GM11168 (cell line): Measurements from ENCODE around the gene JMJD1C.
"Not testable (repeated sequence)": the region's sequence is repeated elsewhere in the genome, so short reads cannot be mapped to it uniquely, and the experiment has no call there.

Experiments used
- in situ Hi-C: fragments of 300-500 bp; cut with MboI; formaldehyde crosslinking; loops from one replicate; pipeline ENCODE4 v1.12.0; 2022; ENCODE audit warnings: low sequenced_read_pairs; ENCODE audit not compliant: unreplicated experiment

The JMJD1C gene

DNA sequence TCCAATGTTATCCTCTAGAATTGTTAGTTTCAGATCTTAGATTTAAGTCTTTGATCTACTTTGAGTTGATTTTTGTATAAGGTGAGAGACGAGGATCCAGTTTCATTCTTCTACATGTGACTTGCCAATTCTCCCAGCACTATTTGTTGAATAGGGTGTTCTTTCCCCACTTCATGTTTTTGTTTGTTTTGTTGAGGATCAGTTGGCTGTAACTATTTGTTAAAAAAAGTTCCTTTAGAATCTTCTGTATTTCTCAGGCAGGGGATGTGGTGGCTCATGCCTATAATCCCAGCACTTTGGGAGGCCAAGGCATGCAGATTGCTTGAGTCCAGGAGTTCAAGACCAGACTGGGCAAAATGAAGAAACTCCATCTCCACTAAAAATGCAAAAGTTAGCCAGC, 151.8 kb downstream of the JMJD1C start:
- in situ Hi-C loops: no loop called here

DNA sequence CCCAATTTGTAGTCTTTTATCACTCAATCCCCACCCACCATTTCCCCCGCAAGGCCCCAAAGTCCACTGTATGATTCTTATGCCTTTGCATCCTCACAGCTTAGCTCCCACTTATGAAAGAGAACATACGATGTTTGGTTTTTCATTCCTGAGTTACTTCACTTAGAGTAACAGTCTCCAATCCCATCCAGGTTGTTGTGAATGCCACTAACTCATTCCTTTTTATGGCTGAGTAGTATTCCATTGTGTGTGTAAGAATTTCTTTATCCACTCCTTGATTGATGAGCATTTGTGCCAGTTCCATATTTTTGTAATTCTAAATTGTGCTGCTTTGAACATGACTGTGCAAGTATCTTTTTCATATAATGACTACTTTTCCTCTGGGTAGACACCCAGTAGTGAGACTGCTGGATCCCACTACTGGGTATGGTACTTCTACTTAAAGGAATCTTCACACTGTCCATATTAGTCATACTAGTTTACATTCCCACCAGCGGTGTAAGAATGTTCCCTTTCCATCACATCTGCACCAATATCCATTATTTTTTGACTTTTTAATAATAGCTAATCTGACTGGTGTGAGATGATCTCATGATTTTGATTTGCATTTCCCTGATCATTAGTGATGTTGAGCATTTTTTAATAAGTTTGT, 152.6 kb downstream of the JMJD1C start:
- in situ Hi-C loops: no loop called here

DNA sequence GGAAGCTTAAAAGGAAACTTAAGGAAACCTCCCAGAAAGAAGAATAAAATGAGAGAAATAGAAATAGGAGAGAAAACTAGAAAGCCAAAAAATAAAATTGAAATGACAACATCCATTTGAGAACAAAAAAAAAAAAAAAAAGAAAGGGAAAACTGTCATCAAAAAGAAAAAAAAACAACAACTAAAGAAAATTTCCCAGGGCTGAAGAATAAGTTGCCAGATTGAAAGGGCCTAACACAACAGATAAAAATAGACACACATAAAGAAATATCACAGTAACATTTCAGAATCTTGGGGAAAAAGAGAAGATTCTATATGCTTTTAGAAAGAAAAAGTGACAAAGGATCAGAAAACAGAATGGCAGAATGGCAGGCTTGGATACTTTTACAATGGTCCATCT, 157.1 kb downstream of the JMJD1C start:
- in situ Hi-C loops: no loop called here

DNA sequence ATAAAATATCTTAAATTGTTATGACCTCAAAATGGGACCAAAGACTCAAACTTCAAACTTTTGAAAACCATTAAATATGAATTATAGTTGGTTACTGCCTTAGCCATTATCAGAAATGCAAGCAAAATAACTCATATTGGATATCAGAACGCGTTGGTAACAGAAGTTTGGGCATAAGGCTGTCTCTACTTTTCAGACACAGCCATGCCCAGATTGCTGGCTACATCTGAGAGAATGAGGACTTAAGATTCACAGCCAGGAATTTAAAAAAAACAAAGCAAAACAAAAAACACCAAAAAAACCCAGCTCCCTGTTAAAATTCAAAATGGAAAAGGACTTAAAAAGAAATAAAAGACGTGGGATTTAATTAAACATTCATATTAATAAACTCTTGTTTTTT, 161.6 kb downstream of the JMJD1C start:
- in situ Hi-C loops: no loop called here

DNA sequence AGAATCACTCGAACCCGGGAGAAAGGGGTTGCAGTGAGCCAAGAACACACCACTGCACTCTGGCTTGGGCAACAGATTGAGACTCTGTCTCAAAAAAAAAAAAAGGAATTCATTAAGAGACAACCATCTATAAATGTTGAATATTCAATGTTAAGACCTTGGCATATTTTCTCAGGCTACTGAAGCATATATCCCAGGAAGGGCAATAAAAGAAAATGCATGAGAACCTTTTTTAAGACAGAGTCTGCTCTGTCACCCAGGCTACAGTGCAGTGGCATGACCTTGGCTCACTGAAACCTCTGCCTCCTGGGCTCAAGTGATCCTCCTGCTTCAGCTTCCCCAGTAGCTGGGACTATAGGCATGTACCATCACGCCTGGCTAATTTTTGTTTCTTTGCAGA, 165.0 kb downstream of the JMJD1C start:
- in situ Hi-C loops: no loop called here

DNA sequence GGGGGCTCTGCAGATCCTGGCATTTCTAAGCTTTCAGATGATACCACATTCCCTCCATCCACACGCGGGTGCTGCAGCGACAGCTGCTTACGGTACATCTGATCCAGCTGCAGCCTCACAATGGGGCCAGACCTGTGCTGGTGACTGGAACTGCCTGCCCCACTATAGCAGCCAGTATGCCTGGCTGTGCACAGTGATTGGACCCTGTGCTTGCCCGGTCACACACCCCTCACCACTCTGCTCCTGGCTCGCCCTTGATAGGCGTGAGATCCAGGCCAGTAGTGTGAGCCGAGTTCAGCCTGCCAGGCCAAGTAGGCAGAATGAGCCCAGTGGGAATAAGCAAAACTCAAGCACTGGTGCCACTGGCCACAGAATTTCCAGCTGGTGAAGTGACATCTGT, 167.8 kb downstream of the JMJD1C start:
- in situ Hi-C loops: no loop called here

DNA sequence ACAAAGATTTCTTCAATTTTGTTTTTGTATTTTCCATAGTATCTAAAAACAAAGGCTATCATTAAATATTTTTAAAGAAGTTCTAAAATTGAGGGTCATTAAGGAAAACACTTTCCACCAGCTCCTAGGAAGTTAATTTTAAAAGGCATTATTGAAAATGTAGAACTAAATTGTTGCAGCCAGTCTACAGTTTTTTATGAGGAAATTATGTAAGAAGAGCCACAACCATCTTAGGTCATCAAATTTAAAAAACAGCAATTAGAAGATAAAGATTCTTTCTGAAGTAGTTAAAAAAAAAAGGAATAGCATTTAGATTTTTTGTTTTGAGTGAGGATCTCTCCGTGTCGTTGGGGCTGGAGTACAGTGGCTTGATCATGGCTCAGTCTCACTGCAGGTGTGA, 171.0 kb downstream of the JMJD1C start:
- in situ Hi-C loops: no loop called here

DNA sequence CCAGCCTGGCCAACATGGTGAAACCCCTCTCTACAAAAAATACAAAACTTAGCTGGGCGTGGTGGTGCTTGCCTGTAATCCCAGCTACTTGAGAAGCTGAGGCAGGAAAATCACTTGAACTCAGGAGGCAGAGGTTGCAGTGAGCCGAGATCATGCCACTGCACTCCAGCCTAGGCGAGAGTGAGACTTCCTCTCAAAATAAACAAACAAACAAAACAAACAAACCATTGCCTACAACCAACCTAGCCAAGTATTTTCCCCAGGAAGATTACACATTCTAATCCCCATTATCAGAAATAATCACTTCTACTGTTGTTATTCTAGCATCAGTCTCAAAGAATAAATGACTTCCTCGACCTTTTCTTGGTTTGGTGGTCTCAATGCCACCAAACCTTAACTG, 172.9 kb downstream of the JMJD1C start:
- in situ Hi-C loops: not testable (repeated sequence)

DNA sequence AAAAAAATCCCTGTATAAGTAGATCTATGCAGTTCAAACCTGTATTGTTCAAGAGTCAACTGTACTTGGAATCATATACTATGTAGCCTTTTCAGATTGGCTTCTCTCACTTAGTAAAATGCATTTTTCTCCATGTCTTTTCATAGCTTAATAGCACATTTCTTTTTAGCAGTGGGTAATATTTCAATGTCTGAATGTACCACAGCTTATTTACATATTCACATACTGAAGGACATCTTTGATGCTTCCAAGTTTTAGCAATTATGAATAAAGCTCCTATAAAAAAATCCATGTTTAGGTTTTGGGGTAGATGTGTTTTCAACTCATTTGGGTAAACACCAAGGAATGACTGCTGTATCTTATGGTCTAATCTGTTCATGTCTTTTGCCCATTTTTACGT, 177.6 kb downstream of the JMJD1C start:
- in situ Hi-C loops: no loop called here

DNA sequence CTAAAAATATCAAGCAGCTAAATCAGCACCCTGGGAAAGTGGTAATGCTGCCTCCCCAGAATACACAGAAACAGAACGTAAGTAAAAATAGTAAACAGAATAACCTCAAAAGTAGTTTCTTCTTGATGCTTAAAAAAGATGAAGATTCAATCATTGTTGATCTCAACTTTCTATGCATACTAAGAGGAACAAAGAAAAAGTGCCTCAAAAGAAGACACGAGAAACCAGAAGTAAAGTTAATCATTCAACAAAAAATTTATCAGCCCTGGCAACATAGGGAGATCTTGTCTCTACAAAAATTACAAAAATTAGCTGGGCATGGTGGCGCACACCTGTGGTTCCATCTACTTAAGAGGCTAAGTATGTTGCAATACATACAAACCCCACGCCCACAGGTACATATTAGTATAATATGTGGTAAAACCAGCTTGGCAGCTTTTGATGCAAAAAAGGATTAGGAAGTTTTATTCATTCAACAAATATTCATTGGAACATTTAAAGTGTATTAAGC, 179.0 kb downstream of the JMJD1C start:
- in situ Hi-C loops: no loop called here

DNA sequence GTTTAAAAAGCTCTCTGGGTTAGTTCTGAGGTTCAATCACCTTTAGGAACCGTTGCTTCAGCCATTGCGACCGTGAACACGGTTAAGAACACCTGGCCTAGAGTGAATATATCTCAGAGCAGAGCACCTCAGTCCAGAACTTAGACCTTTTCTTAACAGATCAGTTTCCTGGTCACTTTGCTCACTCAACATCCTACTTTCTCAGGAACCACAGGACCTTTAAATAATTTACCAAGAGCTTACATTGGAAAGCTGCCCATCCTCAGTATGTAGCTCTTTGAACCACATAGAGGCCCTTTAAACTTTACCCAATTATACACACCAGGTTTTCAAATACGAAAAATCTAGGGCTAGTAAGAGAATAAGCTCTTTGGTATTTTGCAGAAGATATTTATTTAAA, 179.4 kb downstream of the JMJD1C start:
- in situ Hi-C loops: no loop called here

DNA sequence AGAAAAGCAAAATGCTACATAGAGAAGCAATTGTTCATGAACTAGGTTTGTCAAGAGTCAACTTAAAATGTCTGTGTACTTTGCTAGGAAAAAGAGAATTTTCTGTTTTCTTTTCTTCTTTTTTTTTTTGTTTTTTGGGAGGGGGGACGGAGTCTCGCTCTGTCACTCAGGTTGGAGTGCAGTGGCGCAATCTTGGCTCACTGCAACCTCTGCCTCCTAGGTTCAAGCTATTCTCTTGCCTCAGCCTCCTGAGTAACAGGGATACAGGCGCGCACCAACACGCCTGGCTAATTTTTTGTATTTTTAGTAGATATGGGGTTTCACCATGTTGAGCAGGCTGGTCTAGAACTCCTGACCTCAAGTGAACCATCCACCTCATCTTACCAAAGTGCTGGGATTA, 181.9 kb downstream of the JMJD1C start:
- in situ Hi-C loops: not testable (repeated sequence)

DNA sequence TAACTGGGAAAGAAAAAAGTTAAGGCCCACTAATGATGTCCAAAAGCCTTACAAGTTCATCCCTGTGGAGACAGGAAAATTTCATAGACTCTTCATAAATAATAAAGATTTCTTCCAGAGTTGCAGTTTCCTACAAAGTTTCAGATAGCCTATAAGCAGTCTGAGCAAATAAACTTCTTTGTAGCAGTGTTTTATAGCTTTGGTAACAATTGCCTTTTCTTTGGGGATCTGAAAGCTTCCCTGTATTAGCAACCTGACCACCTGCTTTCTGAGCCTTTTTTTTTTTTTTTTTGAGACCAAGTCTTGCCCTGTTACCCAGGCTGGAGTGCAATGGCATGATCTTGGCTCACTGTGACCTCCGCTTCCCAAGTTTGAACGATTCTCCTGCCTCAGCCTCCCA, 182.7 kb downstream of the JMJD1C start:
- in situ Hi-C loops: no loop called here

DNA sequence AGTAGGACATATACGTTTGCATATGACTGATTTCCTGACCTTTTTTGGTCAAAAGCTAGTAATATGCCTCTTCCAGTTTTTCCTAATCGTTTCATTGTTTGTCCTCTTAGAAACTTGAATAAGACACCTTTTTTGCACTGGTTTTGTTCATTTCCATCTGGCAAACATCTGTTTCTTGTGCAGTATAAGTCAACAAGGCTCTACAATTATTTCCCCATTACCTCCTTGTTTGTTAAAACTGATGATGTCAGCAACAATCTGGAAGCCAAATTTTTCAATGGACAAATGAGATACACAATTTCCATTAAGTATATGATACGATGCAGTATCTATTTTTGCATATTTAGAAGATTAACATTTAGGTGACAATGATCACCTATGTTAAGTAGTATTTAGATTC, 183.8 kb downstream of the JMJD1C start:
- in situ Hi-C loops: no loop called here

DNA sequence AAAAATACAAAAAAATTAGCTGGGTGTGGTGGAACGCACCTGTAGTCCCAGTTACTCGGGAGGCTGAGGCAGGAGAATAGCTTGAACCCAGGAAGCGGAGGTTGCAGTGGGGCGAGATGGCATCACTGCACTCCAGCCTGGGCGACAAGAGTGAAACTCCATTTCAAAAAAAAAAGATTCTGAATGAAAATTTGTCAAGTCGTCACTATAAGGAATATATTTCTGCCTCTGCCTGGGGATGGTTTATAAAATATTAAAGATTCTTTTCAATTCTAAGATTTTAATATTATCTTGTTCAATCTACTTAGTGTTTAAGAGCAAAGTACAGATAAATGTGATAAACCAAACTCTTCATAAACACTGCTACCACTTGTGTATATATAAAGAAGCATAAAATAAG, 185.4 kb downstream of the JMJD1C start:
- in situ Hi-C loops: no loop called here

DNA sequence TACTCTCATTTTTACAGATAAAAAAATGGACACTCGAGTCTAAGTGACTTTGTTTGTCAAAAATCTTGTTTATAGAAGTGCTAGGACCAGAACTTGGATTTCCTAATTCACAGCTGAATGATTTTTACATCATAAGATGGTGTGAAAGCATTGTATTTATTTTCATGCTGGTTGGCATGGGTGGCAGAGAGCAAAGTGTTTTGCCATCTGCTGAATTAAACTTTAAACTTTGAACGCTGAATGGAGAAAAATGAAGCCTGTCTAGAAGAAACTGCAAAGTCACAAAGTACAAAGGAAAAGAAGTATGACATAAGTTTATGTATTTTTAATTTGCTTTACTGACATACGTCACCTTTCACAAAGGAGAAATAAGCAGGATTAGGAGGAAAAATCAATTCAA, 190.7 kb downstream of the JMJD1C start:
- in situ Hi-C loops: no loop called here

DNA sequence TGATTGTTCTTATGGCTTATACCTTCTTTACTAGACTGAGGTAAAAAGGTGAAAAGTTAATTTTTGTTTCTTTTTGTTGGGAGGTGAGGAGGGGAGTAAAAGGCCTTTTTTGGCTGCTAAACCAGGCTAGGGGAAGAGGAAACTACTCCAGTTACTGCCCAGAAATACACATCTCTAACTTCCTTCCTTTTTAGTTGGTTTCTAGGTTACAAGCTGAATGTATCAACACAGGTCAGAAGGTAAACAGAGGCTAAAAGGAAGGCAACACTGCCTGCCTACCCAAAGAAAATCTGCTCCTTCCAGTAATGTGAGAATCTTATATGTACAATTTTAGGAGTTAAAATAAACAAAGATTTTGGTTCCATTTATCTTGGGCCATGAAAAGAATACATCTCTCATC, 192.2 kb downstream of the JMJD1C start:
- in situ Hi-C loops: no loop called here

DNA sequence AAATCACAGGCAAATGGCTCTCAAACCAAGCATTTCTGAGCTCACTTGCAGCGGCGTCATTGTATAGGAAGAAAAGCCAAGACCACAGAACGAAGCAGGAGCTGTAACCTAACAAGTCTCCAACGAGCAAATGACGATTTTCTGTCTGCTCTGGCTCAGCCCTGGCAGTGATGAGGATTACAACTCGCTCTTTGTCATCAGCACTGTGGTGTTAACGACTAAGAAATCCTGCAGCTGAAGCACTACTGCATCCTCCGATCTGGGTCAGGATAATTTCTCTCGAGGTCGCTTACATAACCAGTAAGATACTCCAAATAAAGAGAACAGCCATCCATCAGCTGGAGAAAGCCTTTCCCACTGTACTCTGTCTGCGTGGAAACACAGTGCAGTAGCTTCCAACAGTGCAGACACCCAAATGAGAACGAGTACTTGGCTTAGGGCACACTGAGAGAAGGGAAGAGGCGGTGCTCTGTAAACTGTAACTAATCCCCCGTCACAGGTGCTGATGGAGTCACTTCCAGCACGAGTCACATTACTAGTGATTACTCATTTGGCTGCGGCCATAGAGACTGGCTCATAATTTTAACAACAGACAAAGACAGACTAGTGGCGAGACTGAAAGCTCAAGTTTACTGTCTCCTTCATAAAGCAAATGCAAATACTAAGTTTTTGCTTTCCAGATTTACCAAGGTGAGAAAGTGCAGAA, 196.8 kb downstream of the JMJD1C start:
- in situ Hi-C loops: no loop called here

DNA sequence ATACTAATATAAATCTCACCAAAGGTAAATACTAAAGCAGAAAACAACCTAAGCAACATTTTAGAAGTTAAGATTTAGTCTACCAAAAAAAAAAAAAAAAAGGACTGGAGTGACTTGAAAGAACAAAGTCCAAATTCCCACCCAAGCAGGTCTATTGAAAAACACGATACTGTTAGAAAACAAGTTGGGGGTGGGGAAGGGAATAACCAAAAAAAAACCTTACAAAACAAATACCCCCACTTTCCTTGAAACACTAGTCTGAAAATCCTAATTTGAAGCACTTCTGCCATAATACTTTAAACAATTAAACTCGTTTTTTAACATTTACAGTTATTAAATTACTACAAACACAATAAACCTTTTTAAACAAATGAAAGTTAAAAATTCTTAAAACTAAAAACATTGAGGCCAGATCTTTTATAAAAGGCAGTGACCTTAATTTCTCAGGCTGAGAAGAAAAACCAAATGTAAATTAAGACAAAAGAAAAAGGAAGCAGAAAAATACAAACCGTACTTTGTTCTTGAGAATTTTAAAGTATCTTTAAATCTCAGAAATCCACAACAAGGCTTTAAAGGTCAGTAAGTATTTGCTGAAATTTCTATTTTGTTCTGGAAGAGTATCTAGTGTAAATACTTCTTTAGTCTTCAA, 197.5 kb downstream of the JMJD1C start:
- in situ Hi-C loops: no loop called here

DNA sequence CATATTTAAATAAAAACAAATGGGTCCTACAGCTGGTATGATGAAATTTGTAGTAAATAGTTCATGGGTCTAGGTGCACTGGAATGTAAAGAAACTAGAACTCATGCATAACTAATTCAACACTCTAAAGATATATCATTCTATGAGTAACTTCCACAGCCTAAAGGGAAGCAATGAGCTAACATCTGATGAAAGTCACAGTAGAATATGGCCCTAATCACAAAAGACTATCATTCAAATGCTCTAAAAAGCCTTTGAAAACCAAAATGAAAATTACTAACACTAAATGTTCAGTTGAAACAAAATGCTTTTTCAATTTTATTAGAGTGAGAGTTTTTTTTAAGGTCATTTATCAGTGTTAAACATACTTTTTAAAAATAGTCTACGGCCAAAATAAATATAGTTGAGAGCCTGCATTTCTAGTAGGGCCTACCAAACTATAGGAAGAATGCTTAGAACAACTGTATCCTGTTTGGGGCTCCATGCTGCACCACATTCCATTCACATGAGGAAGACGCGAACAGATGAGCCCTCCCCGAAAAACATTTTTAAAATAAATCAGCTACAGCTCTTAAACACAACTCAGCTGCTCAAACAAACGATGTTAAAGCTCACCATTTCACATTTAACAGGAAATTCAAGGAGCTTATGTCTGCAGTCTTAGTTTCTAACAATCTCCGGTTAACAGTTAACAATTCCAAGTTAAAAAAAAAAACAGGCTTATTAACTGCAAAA, 198.2 kb downstream of the JMJD1C start:
- in situ Hi-C loops: no loop called here
